ENCODE measurements around the gene CTIF. TPM values are rescaled to one million over a fixed set of nuclear protein-coding genes. Genes with fewer than 3 reads are reported as not detected.

Gene CTIF
- polyA plus RNA-seq, 1 of the 3 experiments (the other 2 are of a cell fraction), result 47.2 TPM

- 92% methylated on average over 11 of the region's 11 CpGs for WGBS (ENCODE audit: low lambda C conversion rate)
- Histone ChIP-seq H3K9me2 (no peaks in the 10 kb centered on the region), H2AFZ (ENCODE audit: low read depth) (no peak overlapping the region), H3K9ac (no peak overlapping the region), H3K4me2 (no peak overlapping the region), H3K4me3 (ENCODE audit: low read depth in 2 of 2, low read length in 1 of 2) (no peak overlapping the region), H3F3A (replicated peaks; ENCODE audit: insufficient read depth) (no peaks in the 10 kb centered on the region), H3K27ac (ENCODE audit: low read depth in 2 of 2, low read length in 1 of 2) (no peak overlapping the region; a peak in 1 of 4 replicates), H3K27me3 (ENCODE audit: insufficient read depth) (no peaks in the 10 kb centered on the region), H3K36me3 (replicated peaks in 1 of 2; ENCODE audit: control insufficient read depth in 1 of 2, insufficient read depth in 2 of 2, low read length in 1 of 2) (peaks cover 0 to 2% of the 10 kb centered on the region in 2 experiments), H3K79me2 (ENCODE audit: insufficient read depth) (no peaks in the 10 kb centered on the region; the same call in none of the 2 replicates), H3K4me1 (ENCODE audit: control insufficient read depth in 1 of 2, insufficient read depth in 2 of 2, low read depth in 1 of 2, low read length in 1 of 2) (peaks cover 20 to 35% of the 10 kb centered on the region in 2 experiments; a peak in 3 of 4 replicates), H4K20me1 (ENCODE audit: insufficient read depth) (no peaks in the 10 kb centered on the region), H3K9me3 (no peaks in the 10 kb centered on the region)
- POLR2A ChIA-PET, result no interaction called here
- TF ChIP-seq YY1 (IDR thresholded peaks at IDR 0.05; ENCODE audit: low read depth), result no peak
- TF ChIP-seq POLR2AphosphoS5 (IDR thresholded peaks at IDR 0.05; ENCODE audit: low read depth, low read length), result no peak
- TF ChIP-seq GABPA (IDR thresholded peaks at IDR 0.05; ENCODE audit: low read depth), result no peak
- no peak for TF ChIP-seq ZBTB33 (IDR thresholded peaks at IDR 0.05; ENCODE audit: borderline replicate concordance, low read depth)
- TF ChIP-seq RCOR1 (IDR thresholded peaks at IDR 0.05; ENCODE audit: low read length), result no peak
- TF ChIP-seq REST (IDR thresholded peaks at IDR 0.05; ENCODE audit: low read depth, low read length), result no peak
- TF ChIP-seq NFIC (IDR thresholded peaks at IDR 0.05; ENCODE audit: borderline replicate concordance), result no peak
- TF ChIP-seq RXRA (IDR thresholded peaks at IDR 0.05; ENCODE audit: borderline replicate concordance, low read depth), result no peak
- CTCF ChIA-PET, result interaction anchor here (1.0 kb wide), 1 partner anchor 11 kb away, joined by 3 read pairs; no protein-coding TSS in a partner anchor
- DNase-seq, result no peak
Observed at GRCh38 chr18:48847807-48848486, 309.1 kb downstream of the CTIF start.

GRCh38 chr18:48848641-48849143 is 309.9 kb downstream of the CTIF start:
- Histone ChIP-seq H3K9me3 (no peaks in the 10 kb centered on the region), H3K9me2 (no peaks in the 10 kb centered on the region), H3K36me3 (replicated peaks in 1 of 2; ENCODE audit: control insufficient read depth in 1 of 2, insufficient read depth in 2 of 2, low read length in 1 of 2) (peaks cover 0 to 4% of the 10 kb centered on the region in 2 experiments), H4K20me1 (ENCODE audit: insufficient read depth) (no peaks in the 10 kb centered on the region), H3F3A (replicated peaks; ENCODE audit: insufficient read depth) (no peaks in the 10 kb centered on the region), H3K4me2 (no peak overlapping the region), H3K79me2 (ENCODE audit: insufficient read depth) (no peaks in the 10 kb centered on the region; the same call in none of the 2 replicates), H2AFZ (ENCODE audit: low read depth) (no peak overlapping the region), H3K27ac (ENCODE audit: low read depth in 2 of 2, low read length in 1 of 2) (peak overlapping the region in 1 of 2 experiments; percentile 11; a peak in 1 of 4 replicates), H3K4me1 (ENCODE audit: control insufficient read depth in 1 of 2, insufficient read depth in 2 of 2, low read depth in 1 of 2, low read length in 1 of 2) (peaks cover 20 to 35% of the 10 kb centered on the region in 2 experiments; a peak in 3 of 4 replicates), H3K9ac (no peak overlapping the region), H3K4me3 (ENCODE audit: low read depth in 2 of 2, low read length in 1 of 2) (no peak overlapping the region), H3K27me3 (ENCODE audit: insufficient read depth) (no peaks in the 10 kb centered on the region)
- no peak for DNase-seq
- POLR2A ChIA-PET, result no interaction called here
- no peak for TF ChIP-seq MEF2A (IDR thresholded peaks at IDR 0.05; ENCODE audit: borderline replicate concordance, low read depth)
- TF ChIP-seq JUND (IDR thresholded peaks at IDR 0.05), result no peak
- TF ChIP-seq CHD2 (IDR thresholded peaks at IDR 0.05; ENCODE audit: low read length, partially characterized antibody), result no peak
- TF ChIP-seq USF2 (IDR thresholded peaks at IDR 0.05; ENCODE audit: borderline replicate concordance, low read depth, low read length), result no peak
- TF ChIP-seq GABPA (IDR thresholded peaks at IDR 0.05; ENCODE audit: low read depth), result no peak
- no peak for TF ChIP-seq ELF1 (IDR thresholded peaks at IDR 0.05)
- TF ChIP-seq MAX (IDR thresholded peaks at IDR 0.05; ENCODE audit: low read depth), result no peak
- 95% methylated on average over 4 of the region's 13 CpGs for WGBS (ENCODE audit: low lambda C conversion rate)
- CTCF ChIA-PET, result interaction anchor here (0.8 to 1.2 kb wide), 3 partner anchors 10 to 72 kb away, joined by 3 to 5 read pairs (median 3); no protein-coding TSS in a partner anchor

All from SK-N-SH (cell line).